Keratinocyte (primary cell): Measurements from ENCODE around the gene HSPA4L. TPM values are rescaled to one million over a fixed set of nuclear protein-coding genes. Genes with fewer than 3 reads are reported as not detected.

Experiments
- DNase-seq: peaks from one replicate; pipeline ENCODE4 v3.0.0-alpha.2; 2011; ENCODE audit warnings: low read depth, missing footprints, low spot score
- FAIRE-seq: peaks from 2 replicates; lab custom pipeline; 2011; peaks lifted over from hg19 to GRCh38; lab: Jason Lieb, UNC
- H2AFZ ChIP-seq: 2 replicates; pipeline ENCODE4 v1.6.0; 2012; ENCODE audit warnings: low read length, control low read depth, inconsistent platforms; ENCODE audit not compliant: control insufficient read depth
- H3K27ac ChIP-seq: 2 replicates; pipeline ENCODE4 v1.5.1; 2011; ENCODE audit warnings: low read length; ENCODE audit not compliant: control insufficient read depth, insufficient read depth
- H3K27me3 ChIP-seq: 3 replicates; pipeline ENCODE4 v1.6.0; 2011; ENCODE audit warnings: low read length; ENCODE audit not compliant: control insufficient read depth, insufficient read depth; ENCODE audit errors: extremely low read depth
- H3K36me3 ChIP-seq, 2 experiments: 2 replicates in 1 of 2; 3 replicates in 1 of 2; pipeline ENCODE4 v1.5.1; 2011; ENCODE audit warnings: low read length in 2 of 2, mild to moderate bottlenecking in 1 of 2; ENCODE audit not compliant: control insufficient read depth in 2 of 2, insufficient read depth in 2 of 2; ENCODE audit errors: extremely low read depth in 1 of 2
- H3K4me1 ChIP-seq: 3 replicates; pipeline ENCODE4 v1.5.1; 2011; ENCODE audit warnings: low read length; ENCODE audit not compliant: control insufficient read depth, insufficient read depth; ENCODE audit errors: extremely low read depth
- H3K4me2 ChIP-seq: 3 replicates; pipeline ENCODE4 v1.6.0; 2011; ENCODE audit warnings: low read depth, low read length; ENCODE audit not compliant: control insufficient read depth, insufficient read depth; ENCODE audit errors: extremely low read depth
- H3K4me3 ChIP-seq, 3 experiments: fragments of 200-600 bp in 1 of 3; sonication (generic) in 1 of 3; 2 replicates in 2 of 3; 3 replicates in 1 of 3; pipeline ENCODE4 v1.5.1; 2011 to 2016; ENCODE audit warnings: low read length in 3 of 3, mild to moderate bottlenecking in 3 of 3, control low read depth in 2 of 3, inconsistent platforms in 1 of 3, low read depth in 1 of 3, mixed read lengths in 1 of 3, mixed run types in 1 of 3, moderate library complexity in 1 of 3; ENCODE audit not compliant: control insufficient read depth in 2 of 3, insufficient read depth in 2 of 3; ENCODE audit errors: extremely low read depth in 1 of 3
- H3K79me2 ChIP-seq: 2 replicates; pipeline ENCODE4 v1.6.0; 2012; ENCODE audit warnings: low read length; ENCODE audit not compliant: control insufficient read depth, insufficient read depth
- H3K9ac ChIP-seq: 3 replicates; pipeline ENCODE4 v1.6.0; 2011; ENCODE audit warnings: low read length; ENCODE audit not compliant: control insufficient read depth, insufficient read depth; ENCODE audit errors: extremely low read depth
- H3K9me1 ChIP-seq: 3 replicates; pipeline ENCODE4 v1.6.0; 2011; ENCODE audit warnings: low read length; ENCODE audit not compliant: control insufficient read depth, insufficient read depth; ENCODE audit errors: extremely low read depth
- H3K9me3 ChIP-seq: 2 replicates; pipeline ENCODE4 v1.5.1; 2012; ENCODE audit warnings: low read depth, low read length; ENCODE audit not compliant: control insufficient read depth
- H4K20me1 ChIP-seq: 3 replicates; pipeline ENCODE4 v1.6.0; 2011; ENCODE audit warnings: low read length; ENCODE audit not compliant: control insufficient read depth, insufficient read depth; ENCODE audit errors: extremely low read depth
- EZH2 ChIP-seq: IDR thresholded peaks from one replicate; pipeline ENCODE4 v1.6.1; 2012; ENCODE audit warnings: inconsistent platforms, mild to moderate bottlenecking, low read length, moderate library complexity
- dilution Hi-C: fragments of 300-500 bp; cut with MboI; formaldehyde crosslinking; loops from one replicate; pipeline ENCODE4 v1.7.0; 2020; ENCODE audit warnings: low sequenced_read_pairs; ENCODE audit not compliant: extremely low pct_ligation_motif_present
- polyA plus RNA-seq, 5 experiments: library from polyadenylated mRNA; depleted of rRNA in 3 of 5; stranded (reverse) in 3 of 5; stranded (forward) in 1 of 5; unstranded in 1 of 5; fragments of >200 nt; gene quantifications; 1 replicate in 1 of 5; 2 replicates in 3 of 5; 3 replicates in 1 of 5; pipeline versions ENCODE4 v1.2.1 to v1.2.3, GENCODE V29; 2011 to 2012; ENCODE audit warnings: missing spikeins in 2 of 5, low read depth in 1 of 5, low replicate concordance in 1 of 5
- TF ChIP-seq, protein P1 (sequence below), 3 experiments: IDR thresholded peaks in 1 of 3; conservative IDR thresholded peaks in 1 of 3; optimal IDR thresholded peaks in 1 of 3; 2 replicates in 2 of 3; 3 replicates in 1 of 3; pipeline versions ENCODE3 to v1.5.1; 2011; ENCODE audit warnings: low read length in 3 of 3, mild to moderate bottlenecking in 3 of 3, moderate library complexity in 2 of 3, control low read depth in 1 of 3, inconsistent platforms in 1 of 3; ENCODE audit not compliant: insufficient read depth in 2 of 3; ENCODE audit errors: extremely low read depth in 1 of 3

The HSPA4L gene
- polyA plus RNA-seq, 1 donor (not counting 4 experiments of a cell fraction or from before 2014, with no cell fraction given): 25.4 TPM

DNA sequence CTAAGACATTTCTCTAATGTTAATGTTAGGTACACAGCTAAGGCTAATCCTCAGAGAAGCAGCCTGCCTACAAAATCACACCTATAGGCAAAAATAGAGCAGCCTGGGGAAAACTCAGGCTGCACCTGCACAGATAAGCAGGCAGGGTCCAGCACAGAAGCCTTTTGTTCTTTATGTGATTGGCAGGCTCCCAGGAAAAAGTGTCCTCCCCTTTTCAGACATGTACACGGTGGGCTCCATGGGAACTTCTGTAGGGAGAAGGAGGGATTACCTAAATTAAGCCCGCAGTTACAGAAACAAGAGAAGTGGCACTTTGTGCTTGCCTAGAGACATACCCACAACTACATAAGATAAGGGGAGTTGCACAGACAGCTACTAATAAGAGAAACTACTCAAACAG is 4.0 kb upstream of the HSPA4L start:
- dilution Hi-C loops: no loop called here
- no peaks in the 10 kb centered on the region for H3K36me3 ChIP-seq
- TF ChIP-seq, protein P1, sequence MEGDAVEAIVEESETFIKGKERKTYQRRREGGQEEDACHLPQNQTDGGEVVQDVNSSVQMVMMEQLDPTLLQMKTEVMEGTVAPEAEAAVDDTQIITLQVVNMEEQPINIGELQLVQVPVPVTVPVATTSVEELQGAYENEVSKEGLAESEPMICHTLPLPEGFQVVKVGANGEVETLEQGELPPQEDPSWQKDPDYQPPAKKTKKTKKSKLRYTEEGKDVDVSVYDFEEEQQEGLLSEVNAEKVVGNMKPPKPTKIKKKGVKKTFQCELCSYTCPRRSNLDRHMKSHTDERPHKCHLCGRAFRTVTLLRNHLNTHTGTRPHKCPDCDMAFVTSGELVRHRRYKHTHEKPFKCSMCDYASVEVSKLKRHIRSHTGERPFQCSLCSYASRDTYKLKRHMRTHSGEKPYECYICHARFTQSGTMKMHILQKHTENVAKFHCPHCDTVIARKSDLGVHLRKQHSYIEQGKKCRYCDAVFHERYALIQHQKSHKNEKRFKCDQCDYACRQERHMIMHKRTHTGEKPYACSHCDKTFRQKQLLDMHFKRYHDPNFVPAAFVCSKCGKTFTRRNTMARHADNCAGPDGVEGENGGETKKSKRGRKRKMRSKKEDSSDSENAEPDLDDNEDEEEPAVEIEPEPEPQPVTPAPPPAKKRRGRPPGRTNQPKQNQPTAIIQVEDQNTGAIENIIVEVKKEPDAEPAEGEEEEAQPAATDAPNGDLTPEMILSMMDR (optimal IDR thresholded peaks at IDR 0.05 in 1 of 3, IDR thresholded peaks at IDR 0.05 in 1 of 3, conservative IDR thresholded peaks at IDR 0.05 in 1 of 3; ENCODE audit: extremely low read depth in 1 of 3, insufficient read depth in 2 of 3, low read length in 3 of 3): no peak
- TF ChIP-seq EZH2: no peak
- H3K27ac ChIP-seq: no peak overlapping the region
- H3K4me2 ChIP-seq: no peak overlapping the region
- no peak overlapping the region for H3K9ac ChIP-seq
- no peaks in the 10 kb centered on the region for H3K27me3 ChIP-seq
- no peaks in the 10 kb centered on the region for H3K9me1 ChIP-seq
- no peaks in the 10 kb centered on the region for H3K9me3 ChIP-seq
- H4K20me1 ChIP-seq: no peaks in the 10 kb centered on the region
- H3K79me2 ChIP-seq: peaks cover 3% of the 10 kb centered on the region
- no peak overlapping the region for H3K4me3 ChIP-seq
- FAIRE-seq (no peak), DNase-seq (no peak)
- H2AFZ ChIP-seq: no peak overlapping the region
- no peaks in the 10 kb centered on the region for H3K4me1 ChIP-seq

DNA sequence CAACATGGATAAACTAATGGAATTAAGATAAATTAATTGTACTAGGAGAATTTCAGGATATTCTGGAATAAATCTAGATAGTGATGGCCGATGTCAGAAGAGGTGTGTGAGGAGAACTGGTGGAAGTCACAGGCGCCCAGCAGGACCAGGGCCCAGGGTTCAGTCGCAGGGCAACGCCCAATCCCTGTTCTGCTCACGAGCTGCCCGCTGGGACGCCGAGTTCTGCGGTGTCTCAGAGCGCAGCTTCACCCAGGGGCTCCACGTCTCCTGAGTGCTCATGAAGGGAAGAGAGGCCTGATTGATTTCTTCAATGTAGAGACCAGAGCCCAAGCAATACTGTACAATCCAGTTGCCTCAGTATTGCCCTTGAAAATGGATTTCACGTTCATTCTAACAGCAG is 1.5 kb upstream of the HSPA4L start:
- Histone ChIP-seq H3K79me2 (peaks cover 20% of the 10 kb centered on the region), H3K4me1 (no peaks in the 10 kb centered on the region), H3K27me3 (no peaks in the 10 kb centered on the region), H3K9me3 (no peaks in the 10 kb centered on the region), H3K27ac (no peak overlapping the region), H3K9ac (no peak overlapping the region), H3K9me1 (no peaks in the 10 kb centered on the region), H3K36me3 (no peaks in the 10 kb centered on the region), H4K20me1 (no peaks in the 10 kb centered on the region), H3K4me2 (no peak overlapping the region), H3K4me3 (no peak overlapping the region), H2AFZ (no peak overlapping the region)
- DNase-seq (no peak), FAIRE-seq (no peak)
- dilution Hi-C loops: no loop called here
- TF ChIP-seq, protein P1 (optimal IDR thresholded peaks at IDR 0.05 in 1 of 3, IDR thresholded peaks at IDR 0.05 in 1 of 3, conservative IDR thresholded peaks at IDR 0.05 in 1 of 3; ENCODE audit: extremely low read depth in 1 of 3, insufficient read depth in 2 of 3, low read length in 3 of 3): no peak
- TF ChIP-seq EZH2: no peak
